ENCODE measurements around the gene CRACR2B. TPM values are rescaled to one million over a fixed set of nuclear protein-coding genes. Genes with fewer than 3 reads are reported as not detected.

CRACR2B gene
- total RNA-seq, 1 experiment from 2014 or later = 11.8 TPM

DNA sequence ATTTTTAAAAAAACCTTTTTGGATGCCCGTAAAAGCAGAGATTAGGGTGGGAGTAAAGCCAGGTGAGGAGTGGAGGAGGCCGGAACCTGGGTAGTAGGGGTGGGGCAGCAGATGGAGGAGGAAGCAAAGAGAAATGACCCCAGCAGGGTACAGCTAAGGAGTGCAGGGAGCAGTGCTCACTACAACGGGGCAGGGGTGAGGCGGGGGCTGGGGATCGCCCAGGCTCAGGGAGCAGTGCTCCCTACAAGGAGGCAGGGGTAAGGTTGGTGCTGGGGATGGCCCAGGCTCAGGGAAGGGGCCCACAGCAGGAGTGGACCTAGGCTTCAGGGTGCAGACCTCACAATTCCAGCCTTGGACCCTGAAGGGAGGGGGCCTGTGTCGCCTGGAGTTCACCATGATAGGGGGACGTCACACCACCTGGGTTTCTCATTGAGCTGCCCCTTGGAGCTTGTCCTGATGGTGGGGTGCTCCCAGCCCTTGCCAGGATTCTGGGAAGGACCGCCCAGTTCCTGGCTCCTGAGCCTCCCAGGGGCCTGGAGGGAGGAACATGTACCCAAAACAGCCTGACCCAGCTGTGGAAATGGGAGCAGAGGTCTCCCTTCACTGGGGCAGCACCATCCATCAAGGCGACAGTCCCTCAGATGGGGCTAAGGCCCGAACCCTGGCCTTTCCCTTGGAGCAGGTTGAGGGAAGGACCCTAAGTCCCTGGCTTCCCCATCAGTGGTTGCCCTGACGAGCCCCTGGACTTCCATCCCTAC is 11.9 kb upstream of the CRACR2B start (continued):
- TF ChIP-seq, protein P1, sequence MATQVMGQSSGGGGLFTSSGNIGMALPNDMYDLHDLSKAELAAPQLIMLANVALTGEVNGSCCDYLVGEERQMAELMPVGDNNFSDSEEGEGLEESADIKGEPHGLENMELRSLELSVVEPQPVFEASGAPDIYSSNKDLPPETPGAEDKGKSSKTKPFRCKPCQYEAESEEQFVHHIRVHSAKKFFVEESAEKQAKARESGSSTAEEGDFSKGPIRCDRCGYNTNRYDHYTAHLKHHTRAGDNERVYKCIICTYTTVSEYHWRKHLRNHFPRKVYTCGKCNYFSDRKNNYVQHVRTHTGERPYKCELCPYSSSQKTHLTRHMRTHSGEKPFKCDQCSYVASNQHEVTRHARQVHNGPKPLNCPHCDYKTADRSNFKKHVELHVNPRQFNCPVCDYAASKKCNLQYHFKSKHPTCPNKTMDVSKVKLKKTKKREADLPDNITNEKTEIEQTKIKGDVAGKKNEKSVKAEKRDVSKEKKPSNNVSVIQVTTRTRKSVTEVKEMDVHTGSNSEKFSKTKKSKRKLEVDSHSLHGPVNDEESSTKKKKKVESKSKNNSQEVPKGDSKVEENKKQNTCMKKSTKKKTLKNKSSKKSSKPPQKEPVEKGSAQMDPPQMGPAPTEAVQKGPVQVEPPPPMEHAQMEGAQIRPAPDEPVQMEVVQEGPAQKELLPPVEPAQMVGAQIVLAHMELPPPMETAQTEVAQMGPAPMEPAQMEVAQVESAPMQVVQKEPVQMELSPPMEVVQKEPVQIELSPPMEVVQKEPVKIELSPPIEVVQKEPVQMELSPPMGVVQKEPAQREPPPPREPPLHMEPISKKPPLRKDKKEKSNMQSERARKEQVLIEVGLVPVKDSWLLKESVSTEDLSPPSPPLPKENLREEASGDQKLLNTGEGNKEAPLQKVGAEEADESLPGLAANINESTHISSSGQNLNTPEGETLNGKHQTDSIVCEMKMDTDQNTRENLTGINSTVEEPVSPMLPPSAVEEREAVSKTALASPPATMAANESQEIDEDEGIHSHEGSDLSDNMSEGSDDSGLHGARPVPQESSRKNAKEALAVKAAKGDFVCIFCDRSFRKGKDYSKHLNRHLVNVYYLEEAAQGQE (IDR thresholded peaks at IDR 0.05; ENCODE audit: low read depth) = no peak
- TF ChIP-seq TCF7L2 (IDR thresholded peaks at IDR 0.05; ENCODE audit: borderline replicate concordance, extremely low read depth, insufficient read depth, insufficient read length) (no peak), CEBPB (IDR thresholded peaks at IDR 0.05; ENCODE audit: low read depth) (no peak)

DNA sequence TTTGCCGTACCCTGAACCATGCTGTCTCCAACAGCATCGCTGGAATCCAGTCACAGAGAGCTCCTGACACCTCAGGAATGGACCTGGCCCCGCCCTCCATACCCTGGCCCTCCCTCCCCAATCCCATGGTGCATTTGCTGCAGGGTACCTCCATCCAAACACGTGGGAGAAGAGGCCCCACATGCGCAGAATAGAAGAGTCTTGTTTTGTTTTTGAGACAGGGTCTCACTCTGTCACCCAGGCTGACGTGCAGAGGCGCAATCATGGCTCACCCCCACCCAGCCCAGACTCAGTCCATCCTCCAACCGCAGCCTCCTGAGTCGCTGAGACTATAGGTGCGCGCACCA is 11.3 kb upstream of the CRACR2B start:
- no peak for DNase-seq (ENCODE audit: low read depth, low spot score)
- no peak overlapping the region for H3K4me2 ChIP-seq (ENCODE audit: low read length)
- no peak overlapping the region for H3K4me3 ChIP-seq (replicated peaks in 1 of 2; ENCODE audit: low read depth in 1 of 2, low read length in 2 of 2)
- peaks cover 12 to 22% of the 10 kb centered on the region in 2 experiments for H3K36me3 ChIP-seq (ENCODE audit: control insufficient read depth in 1 of 2, insufficient read depth in 2 of 2, low read length in 2 of 2)
- H3K9me3 ChIP-seq (ENCODE audit: control insufficient read depth in 1 of 2, insufficient read depth in 1 of 2, low read depth in 1 of 2, low read length in 2 of 2) = no peaks in the 10 kb centered on the region
- peaks cover 11% of the 10 kb centered on the region; the same call in 1 of the 2 replicates for H4K20me1 ChIP-seq (ENCODE audit: insufficient read depth)
- no peak overlapping the region for H2AFZ ChIP-seq (ENCODE audit: low read depth, low read length, poor library complexity, severe bottlenecking)
- intact Hi-C loops (cut with micrococcal nuclease) = no loop called here
- no peaks in the 10 kb centered on the region for H3K27me3 ChIP-seq (ENCODE audit: insufficient read depth, low read length)
- no TSS peak for BruUV-seq (replicated peaks)
- ChIA-PET CTCF (no interaction called here), RAD21 (ENCODE audit: low non-redundant PET in 1 of 2, low total read pairs in 2 of 2, uncharacterized antibody in 2 of 2, unreplicated experiment in 2 of 2) (no interaction called here), POLR2A (interaction anchor here (1.1 kb wide), 1 partner anchor 20 kb away, joined by 4 read pairs; no protein-coding TSS in a partner anchor)
- ATAC-seq = no peak
- H3K79me2 ChIP-seq (ENCODE audit: insufficient read depth, low read length) = peaks cover 31% of the 10 kb centered on the region
- no peaks in the 10 kb centered on the region for H3K9me2 ChIP-seq (ENCODE audit: insufficient read depth)
- H3K4me1 ChIP-seq (ENCODE audit: control insufficient read depth in 1 of 2, insufficient read depth in 2 of 2, low read length in 2 of 2) = peaks cover 24 to 58% of the 10 kb centered on the region in 2 experiments
- no peak overlapping the region for H3K27ac ChIP-seq (ENCODE audit: low read depth, low read length)
- no peak overlapping the region for H3K9ac ChIP-seq (ENCODE audit: low read length)
- TF ChIP-seq, protein P2, sequence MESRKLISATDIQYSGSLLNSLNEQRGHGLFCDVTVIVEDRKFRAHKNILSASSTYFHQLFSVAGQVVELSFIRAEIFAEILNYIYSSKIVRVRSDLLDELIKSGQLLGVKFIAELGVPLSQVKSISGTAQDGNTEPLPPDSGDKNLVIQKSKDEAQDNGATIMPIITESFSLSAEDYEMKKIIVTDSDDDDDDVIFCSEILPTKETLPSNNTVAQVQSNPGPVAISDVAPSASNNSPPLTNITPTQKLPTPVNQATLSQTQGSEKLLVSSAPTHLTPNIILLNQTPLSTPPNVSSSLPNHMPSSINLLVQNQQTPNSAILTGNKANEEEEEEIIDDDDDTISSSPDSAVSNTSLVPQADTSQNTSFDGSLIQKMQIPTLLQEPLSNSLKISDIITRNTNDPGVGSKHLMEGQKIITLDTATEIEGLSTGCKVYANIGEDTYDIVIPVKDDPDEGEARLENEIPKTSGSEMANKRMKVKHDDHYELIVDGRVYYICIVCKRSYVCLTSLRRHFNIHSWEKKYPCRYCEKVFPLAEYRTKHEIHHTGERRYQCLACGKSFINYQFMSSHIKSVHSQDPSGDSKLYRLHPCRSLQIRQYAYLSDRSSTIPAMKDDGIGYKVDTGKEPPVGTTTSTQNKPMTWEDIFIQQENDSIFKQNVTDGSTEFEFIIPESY (IDR thresholded peaks at IDR 0.05; ENCODE audit: extremely low read depth, insufficient replicate concordance, low read length) = no peak
- no peak for TF ChIP-seq TCF7L2 (IDR thresholded peaks at IDR 0.05; ENCODE audit: borderline replicate concordance, extremely low read depth, insufficient read depth, insufficient read length)
- TF ChIP-seq ZFX (IDR thresholded peaks at IDR 0.05) = no peak
- no peak for TF ChIP-seq CBX3 (IDR thresholded peaks at IDR 0.05; ENCODE audit: low read depth)
- no peak for TF ChIP-seq SRF (IDR thresholded peaks at IDR 0.05; ENCODE audit: low read depth)
- TF ChIP-seq, protein P1 (IDR thresholded peaks at IDR 0.05; ENCODE audit: low read depth) = no peak
- TF ChIP-seq, protein P3, sequence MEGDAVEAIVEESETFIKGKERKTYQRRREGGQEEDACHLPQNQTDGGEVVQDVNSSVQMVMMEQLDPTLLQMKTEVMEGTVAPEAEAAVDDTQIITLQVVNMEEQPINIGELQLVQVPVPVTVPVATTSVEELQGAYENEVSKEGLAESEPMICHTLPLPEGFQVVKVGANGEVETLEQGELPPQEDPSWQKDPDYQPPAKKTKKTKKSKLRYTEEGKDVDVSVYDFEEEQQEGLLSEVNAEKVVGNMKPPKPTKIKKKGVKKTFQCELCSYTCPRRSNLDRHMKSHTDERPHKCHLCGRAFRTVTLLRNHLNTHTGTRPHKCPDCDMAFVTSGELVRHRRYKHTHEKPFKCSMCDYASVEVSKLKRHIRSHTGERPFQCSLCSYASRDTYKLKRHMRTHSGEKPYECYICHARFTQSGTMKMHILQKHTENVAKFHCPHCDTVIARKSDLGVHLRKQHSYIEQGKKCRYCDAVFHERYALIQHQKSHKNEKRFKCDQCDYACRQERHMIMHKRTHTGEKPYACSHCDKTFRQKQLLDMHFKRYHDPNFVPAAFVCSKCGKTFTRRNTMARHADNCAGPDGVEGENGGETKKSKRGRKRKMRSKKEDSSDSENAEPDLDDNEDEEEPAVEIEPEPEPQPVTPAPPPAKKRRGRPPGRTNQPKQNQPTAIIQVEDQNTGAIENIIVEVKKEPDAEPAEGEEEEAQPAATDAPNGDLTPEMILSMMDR (IDR thresholded peaks at IDR 0.05 in 2 of 3, conservative IDR thresholded peaks at IDR 0.05 in 1 of 3; ENCODE audit: borderline replicate concordance in 1 of 3, insufficient read depth in 1 of 3, low read depth in 2 of 3, low read length in 2 of 3) = no peak
- TF ChIP-seq POLR2AphosphoS5 (IDR thresholded peaks at IDR 0.05; ENCODE audit: low read depth, low read length) = no peak
- TF ChIP-seq FOSL1 (IDR thresholded peaks at IDR 0.05; ENCODE audit: low read depth) = no peak
- no peak for TF ChIP-seq EZH2phosphoT487 (IDR thresholded peaks at IDR 0.05; ENCODE audit: borderline replicate concordance)

All from HCT116 (cell line).